HG03159 (cell line): ENCODE data around the gene CFAP20DC.
"Not testable (repeated sequence)": the region's sequence is repeated elsewhere in the genome, so short reads cannot be mapped to it uniquely, and the experiment has no call there.

Experiments used
- ATAC-seq: cut with Tn5 transposase; IDR thresholded peaks from one replicate; pipeline ENCODE4 v1.9.1; 2021; ENCODE audit warnings: mild to moderate bottlenecking, moderate library complexity; ENCODE audit not compliant: unreplicated experiment

CFAP20DC gene

GRCh38 chr3:59049671-59050331 lies at the start of gene CFAP20DC:
TSS of gene CFAP20DC (minus strand) at chr3:59050025. CDS start at chr3:59049631, 394 bp downstream.
- peak; percentile 99 for ATAC-seq

- not testable (repeated sequence) for ATAC-seq
These were observed 48.7 kb upstream of the CFAP20DC start for GRCh38 chr3:59098516-59098915.

GRCh38 chr3:59094446-59094845 lies 44.6 kb upstream of the CFAP20DC start:
- ATAC-seq: no peak

- no peak for ATAC-seq
These were observed 43.7 kb upstream of the CFAP20DC start for GRCh38 chr3:59093521-59093920.

- ATAC-seq: no peak
These were observed 38.9 kb upstream of the CFAP20DC start for GRCh38 chr3:59088761-59089160.

GRCh38 chr3:59085976-59086375 lies 36.2 kb upstream of the CFAP20DC start:
- ATAC-seq: no peak

- no peak for ATAC-seq
These were observed 34.8 kb upstream of the CFAP20DC start for GRCh38 chr3:59084583-59084982.

- ATAC-seq: no peak
These were observed 32.3 kb upstream of the CFAP20DC start for GRCh38 chr3:59082106-59082505.

GRCh38 chr3:59081071-59081470 lies 31.2 kb upstream of the CFAP20DC start:
- no peak for ATAC-seq

GRCh38 chr3:59079962-59080361 lies 30.1 kb upstream of the CFAP20DC start:
- ATAC-seq: no peak

GRCh38 chr3:59074764-59075163 lies 24.9 kb upstream of the CFAP20DC start:
- ATAC-seq: no peak

GRCh38 chr3:59072681-59073080 lies 22.9 kb upstream of the CFAP20DC start:
- ATAC-seq: no peak

GRCh38 chr3:59069838-59070237 lies 20.0 kb upstream of the CFAP20DC start:
- ATAC-seq: no peak

GRCh38 chr3:59065240-59065639 lies 15.4 kb upstream of the CFAP20DC start:
- no peak for ATAC-seq

- no peak for ATAC-seq
These were observed 14.9 kb upstream of the CFAP20DC start for GRCh38 chr3:59064728-59065127.

- no peak for ATAC-seq
These were observed 14.5 kb upstream of the CFAP20DC start for GRCh38 chr3:59064276-59064675.

GRCh38 chr3:59056706-59057105 lies 6.9 kb upstream of the CFAP20DC start:
- ATAC-seq: no peak

- no peak for ATAC-seq
These were observed 3.1 kb upstream of the CFAP20DC start for GRCh38 chr3:59052803-59053411.

- not testable (repeated sequence) for ATAC-seq
These were observed 1.1 kb upstream of the CFAP20DC start for GRCh38 chr3:59050811-59051414.

- no peak for ATAC-seq
These were observed 3.0 kb downstream of the CFAP20DC start for GRCh38 chr3:59046839-59047238.

- ATAC-seq: no peak
These were observed 6.4 kb downstream of the CFAP20DC start for GRCh38 chr3:59043391-59043790.

- no peak for ATAC-seq
These were observed 8.9 kb downstream of the CFAP20DC start for GRCh38 chr3:59040902-59041301.
